Tibial nerve (tissue), 4 donors: ENCODE results near the gene LAMC2.

Experiments used
- CTCF ChIP-seq, 5 experiments: fragments of 200-600 bp in 3 of 5; fragments of 450-650 bp in 2 of 5; sonication (generic) in 3 of 5; IDR thresholded peaks; one replicate each; pipeline ENCODE4 v1.5.1; 2016 to 2019; ENCODE audit warnings: antibody characterized with exemption in 5 of 5, mild to moderate bottlenecking in 3 of 5, moderate library complexity in 2 of 5
- EP300 ChIP-seq, 2 donors: sonication (generic); formaldehyde crosslinking; IDR thresholded peaks; one replicate each; pipeline ENCODE4 v1.6.1; 2017; ENCODE audit warnings: antibody characterized with exemption in 2 of 2, mild to moderate bottlenecking in 1 of 2
- POLR2A ChIP-seq, 2 donors: fragments of 450-650 bp; IDR thresholded peaks; one replicate each; pipeline ENCODE4 v1.6.1; 2017; ENCODE audit warnings: antibody characterized with exemption in 2 of 2, mild to moderate bottlenecking in 2 of 2, moderate library complexity in 2 of 2

GRCh38 chr1:183274836-183275235 is 88.8 kb downstream of the LAMC2 start:
- TF ChIP-seq CTCF (IDR thresholded peaks at IDR 0.05) (no peak), POLR2A (IDR thresholded peaks at IDR 0.05) (no peak), EP300 (IDR thresholded peaks at IDR 0.05) (no peak)
